RWPE1 (cell line): ENCODE measurements around the gene CFAP45.

Source experiments
- CTCF ChIA-PET: fragments of 350-600 bp; sonication (Branson Sonifier 250); formaldehyde crosslinking; extraction: SDS; loops from one replicate; lab custom pipeline; 2021; lab: Yijun Ruan, JAX
- POLR2A ChIA-PET: fragments of 400-600 bp; formaldehyde crosslinking; extraction: SDS; loops from one replicate; lab custom pipeline; 2020; ENCODE audit warnings: antibody characterized with exemption; ENCODE audit not compliant: low non-redundant PET; lab: Yijun Ruan, JAX
- DNase-seq: peaks from one replicate; pipeline ENCODE4 v3.0.0; 2012; ENCODE audit warnings: low spot score
- H3K27ac ChIP-seq: fragments of 450-650 bp; 2 replicates; pipeline ENCODE4 v1.5.1; 2017
- TF ChIP-seq, protein P1 (sequence below): fragments of 450-650 bp; conservative IDR thresholded peaks from 2 replicates; pipeline ENCODE4 v1.5.1; 2017; ENCODE audit warnings: low read depth, mild to moderate bottlenecking

CFAP45 gene

DNA sequence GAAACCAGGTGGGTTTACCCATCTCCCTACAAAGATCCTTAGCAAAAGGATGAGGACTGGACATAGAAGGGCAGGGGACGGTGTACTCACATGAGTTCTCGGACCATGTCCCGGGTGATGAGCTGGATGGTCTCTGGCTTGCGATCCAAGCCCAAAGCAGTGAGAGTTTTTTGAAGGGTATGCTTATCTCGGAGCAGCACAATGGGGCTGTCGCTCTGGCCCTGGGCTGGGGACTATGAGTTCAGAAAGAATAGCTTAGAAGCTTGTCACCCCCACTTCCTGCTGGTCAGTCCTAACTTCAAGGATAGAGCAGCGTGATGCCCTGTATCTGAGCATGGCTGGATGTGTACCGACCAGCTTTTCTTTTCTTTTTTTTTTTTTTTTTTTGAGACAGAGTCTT, 9.6 kb downstream of the CFAP45 start:
- POLR2A ChIA-PET: no interaction called here
- TF ChIP-seq, protein P1, sequence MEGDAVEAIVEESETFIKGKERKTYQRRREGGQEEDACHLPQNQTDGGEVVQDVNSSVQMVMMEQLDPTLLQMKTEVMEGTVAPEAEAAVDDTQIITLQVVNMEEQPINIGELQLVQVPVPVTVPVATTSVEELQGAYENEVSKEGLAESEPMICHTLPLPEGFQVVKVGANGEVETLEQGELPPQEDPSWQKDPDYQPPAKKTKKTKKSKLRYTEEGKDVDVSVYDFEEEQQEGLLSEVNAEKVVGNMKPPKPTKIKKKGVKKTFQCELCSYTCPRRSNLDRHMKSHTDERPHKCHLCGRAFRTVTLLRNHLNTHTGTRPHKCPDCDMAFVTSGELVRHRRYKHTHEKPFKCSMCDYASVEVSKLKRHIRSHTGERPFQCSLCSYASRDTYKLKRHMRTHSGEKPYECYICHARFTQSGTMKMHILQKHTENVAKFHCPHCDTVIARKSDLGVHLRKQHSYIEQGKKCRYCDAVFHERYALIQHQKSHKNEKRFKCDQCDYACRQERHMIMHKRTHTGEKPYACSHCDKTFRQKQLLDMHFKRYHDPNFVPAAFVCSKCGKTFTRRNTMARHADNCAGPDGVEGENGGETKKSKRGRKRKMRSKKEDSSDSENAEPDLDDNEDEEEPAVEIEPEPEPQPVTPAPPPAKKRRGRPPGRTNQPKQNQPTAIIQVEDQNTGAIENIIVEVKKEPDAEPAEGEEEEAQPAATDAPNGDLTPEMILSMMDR: no peak

DNA sequence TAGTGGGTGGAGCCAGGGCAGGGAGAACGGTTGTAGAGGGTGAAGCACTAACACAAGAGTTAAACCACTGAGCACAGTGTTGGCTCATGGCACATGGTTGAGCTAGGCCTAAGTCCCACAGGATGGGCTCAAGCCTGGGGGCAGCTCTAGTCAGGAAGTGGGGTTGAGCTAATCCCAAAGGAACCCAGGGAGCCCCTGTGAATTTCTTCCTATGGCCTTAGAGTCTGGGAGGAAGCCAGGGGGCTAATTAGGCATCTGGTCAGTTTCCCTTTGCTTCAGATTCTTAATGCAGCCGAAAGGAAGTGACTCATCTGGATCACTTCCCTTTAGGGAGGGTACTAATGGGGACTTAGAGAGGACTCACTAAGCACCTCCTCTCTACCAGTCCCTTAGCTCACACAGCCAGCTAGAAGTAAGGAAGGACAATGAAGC, 10.1 kb downstream of the CFAP45 start:
- ChIA-PET CTCF (interaction anchor here (1.5 to 6.1 kb wide), 6 partner anchors 60 to 118 kb away, joined by 3 to 109 read pairs (median 7); partner anchors contain the start of genes DUSP23 and FCRL6), POLR2A (interaction anchor here (0.8 kb wide), 1 partner anchor 47 kb away, joined by 4 read pairs; no protein-coding TSS in a partner anchor)
- TF ChIP-seq, protein P1: no peak
- H3K27ac ChIP-seq: peak overlapping the region; percentile 90
- peak; percentile 76 for DNase-seq

More for the DNA sequence above, 9.6 kb downstream of the CFAP45 start:
- no peak for DNase-seq
- peak overlapping the region; percentile 90 for H3K27ac ChIP-seq
- CTCF ChIA-PET: interaction anchor here (0.7 to 6.1 kb wide), 10 partner anchors 46 to 758 kb away, joined by 3 to 109 read pairs (median 4); partner anchors contain the start of genes DUSP23 and FCRL6

DNA sequence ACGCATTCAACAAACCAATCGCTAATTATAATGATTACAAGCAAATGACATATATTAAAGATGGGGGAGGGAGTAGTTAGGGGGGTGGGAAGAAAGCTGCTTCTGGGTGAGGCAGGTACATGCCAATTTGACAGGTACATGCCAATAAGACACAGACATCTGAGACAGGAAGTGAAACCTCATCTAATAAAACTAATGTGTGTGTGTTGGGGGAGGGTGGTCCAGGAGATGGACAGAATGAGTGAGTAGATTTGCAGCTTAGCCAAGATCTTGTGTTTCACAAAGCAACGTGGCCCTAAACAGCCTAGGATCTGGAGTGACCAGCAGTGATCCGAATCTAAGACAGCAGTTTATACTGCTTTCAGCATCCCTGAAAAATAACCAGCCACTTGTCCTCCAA, 10.8 kb downstream of the CFAP45 start:
- TF ChIP-seq, protein P1: no peak
- DNase-seq: no peak
- ChIA-PET CTCF (interaction anchor here (1.5 to 6.1 kb wide), 3 partner anchors 59 to 108 kb away, joined by 3 to 109 read pairs (median 16); partner anchors contain the start of gene DUSP23), POLR2A (interaction anchor here (0.8 kb wide), 1 partner anchor 47 kb away, joined by 4 read pairs; no protein-coding TSS in a partner anchor)
- peak overlapping the region; percentile 90 for H3K27ac ChIP-seq

DNA sequence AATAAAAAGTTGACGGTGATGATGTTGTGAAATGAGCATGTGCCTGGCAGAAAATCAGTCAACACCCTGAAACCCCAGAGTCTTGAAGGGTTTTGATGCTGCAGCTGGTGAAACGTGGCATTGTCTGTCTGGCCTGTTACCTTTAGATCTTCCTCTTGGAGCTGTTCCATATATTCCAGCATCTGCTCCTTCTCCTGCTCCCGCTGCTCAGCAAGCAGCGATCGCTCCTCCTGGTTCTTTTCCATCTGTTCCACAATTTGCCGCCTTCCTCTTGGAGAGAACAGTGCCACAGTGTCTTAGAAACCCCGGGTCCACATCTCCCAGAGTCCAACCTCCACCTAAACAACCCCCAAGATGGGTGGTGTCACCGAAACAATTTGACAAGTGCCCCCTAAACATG, 15.7 kb downstream of the CFAP45 start:
- ChIA-PET CTCF (no interaction called here), POLR2A (no interaction called here)
- TF ChIP-seq, protein P1: no peak
- no peak for DNase-seq
- no peak overlapping the region for H3K27ac ChIP-seq

DNA sequence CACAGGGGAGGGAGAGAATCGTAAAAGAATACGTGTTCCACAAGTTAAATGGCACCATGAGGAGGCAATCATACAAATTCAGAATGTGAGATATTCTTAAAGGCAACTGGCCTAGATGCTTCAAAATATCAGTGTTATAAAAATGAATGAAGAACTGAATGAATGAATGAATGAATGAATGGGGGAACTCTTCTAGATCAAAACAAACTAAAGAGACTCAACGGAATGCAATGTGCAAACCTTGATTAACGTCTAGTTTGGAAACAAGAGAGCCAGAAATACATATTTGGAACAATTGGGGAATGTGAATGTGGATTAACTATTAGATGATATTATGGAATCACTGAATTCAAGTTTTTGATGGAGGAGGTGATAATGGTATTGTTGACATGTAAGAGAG, 16.8 kb downstream of the CFAP45 start:
- DNase-seq: no peak
- H3K27ac ChIP-seq: peak overlapping the region; percentile 58; the same call in 1 of the 2 replicates
- TF ChIP-seq, protein P1: no peak
- ChIA-PET POLR2A (interaction anchor here (0.6 kb wide), 1 partner anchor 95 kb away, joined by 7 read pairs; no protein-coding TSS in a partner anchor), CTCF (interaction anchor here (0.6 kb wide), 2 partner anchors 65 to 107 kb away, joined by 4 to 6 read pairs; no protein-coding TSS in a partner anchor)

DNA sequence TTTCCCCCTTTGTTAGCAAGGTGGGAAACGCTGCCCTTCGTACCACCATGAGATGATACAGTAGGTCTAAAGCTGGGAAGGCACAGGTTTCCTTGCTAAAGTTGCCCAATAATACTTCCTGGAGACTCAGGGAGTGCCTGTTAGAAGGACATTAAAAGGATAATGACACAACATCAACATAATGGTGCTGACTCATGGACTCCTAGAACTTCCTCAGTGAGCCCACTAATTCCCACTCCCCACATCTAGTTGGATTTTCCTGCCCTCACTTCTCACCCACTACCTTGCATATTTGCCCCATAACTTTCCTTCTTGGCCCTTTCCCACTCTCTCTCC, 17.5 kb downstream of the CFAP45 start:
- DNase-seq: no peak
- CTCF ChIA-PET: interaction anchor here (0.6 to 0.7 kb wide), 2 partner anchors 66 to 134 kb away, joined by 6 to 7 read pairs; no protein-coding TSS in a partner anchor
- POLR2A ChIA-PET: no interaction called here
- peak overlapping the region; percentile 58; the same call in 1 of the 2 replicates for H3K27ac ChIP-seq
- TF ChIP-seq, protein P1: no peak
